CD4-positive, alpha-beta T cell treated with Interleukin-12 subunit alpha and Interleukin-12 subunit beta, for 1 hour (primary cell): Measurements from ENCODE around the gene SEMA3A.
"Not testable (repeated sequence)": the region's sequence is repeated elsewhere in the genome, so short reads cannot be mapped to it uniquely, and the experiment has no call there.

Experiments used
- DNase-seq: peaks from one replicate; pipeline ENCODE4 v3.0.0-alpha.2; 2020

SEMA3A gene

GRCh38 chr7:84058311-84059076, 136.1 kb downstream of the SEMA3A start:
- no peak for DNase-seq

GRCh38 chr7:84057576-84057975, 137.0 kb downstream of the SEMA3A start:
- no peak for DNase-seq

DNA sequence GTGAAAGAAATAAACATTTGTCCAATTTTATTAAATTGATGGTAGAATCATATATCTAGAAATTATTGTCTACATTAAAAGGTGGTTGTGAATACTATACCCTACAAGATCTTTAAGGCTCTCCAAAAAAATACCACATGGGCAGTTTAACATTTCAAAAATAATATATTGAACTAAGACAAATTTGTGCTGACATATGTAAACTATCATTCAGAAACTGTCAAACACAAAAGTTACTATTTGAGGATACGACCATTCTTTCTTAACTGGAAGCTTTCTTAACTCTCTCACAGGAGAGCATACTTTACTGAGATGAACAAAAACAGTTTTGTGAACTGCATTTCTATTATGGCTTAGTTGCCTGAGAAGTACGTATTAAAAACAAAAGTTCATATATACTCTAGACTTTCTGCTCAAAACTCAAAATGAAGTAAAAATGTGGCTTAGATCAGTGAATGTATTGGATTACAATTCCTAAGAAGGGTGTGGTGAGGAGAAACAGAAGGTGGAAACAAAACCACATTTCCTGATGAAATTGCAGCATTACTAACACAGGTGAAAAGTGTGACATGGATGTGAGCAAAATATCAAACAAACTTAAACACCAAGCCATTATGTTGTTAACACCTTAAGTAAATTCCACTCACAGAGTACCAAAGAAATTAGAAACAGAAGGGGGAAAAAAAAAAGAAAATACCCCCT, 138.5 kb downstream of the SEMA3A start:
- no peak for DNase-seq

DNA sequence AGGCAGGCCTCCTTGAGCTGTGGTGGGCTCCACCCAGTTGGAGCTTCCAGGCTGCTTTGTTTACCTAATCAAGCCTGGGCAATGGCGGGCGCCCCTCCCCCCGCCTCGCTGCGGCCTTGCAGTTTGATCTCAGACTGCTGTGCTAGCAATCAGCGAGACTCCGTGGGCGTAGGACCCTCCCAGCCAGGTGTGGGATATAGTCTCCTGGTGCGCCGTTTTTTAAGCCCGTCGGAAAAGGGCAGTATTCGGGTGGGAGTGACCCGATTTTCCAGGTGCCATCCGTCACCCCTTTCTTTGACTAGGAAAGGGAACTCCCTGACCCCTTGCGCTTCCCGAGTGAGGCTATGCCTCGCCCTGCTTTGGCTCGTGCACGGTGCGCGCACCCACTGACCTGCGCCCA, 139.4 kb downstream of the SEMA3A start:
- not testable (repeated sequence) for DNase-seq

- DNase-seq: no peak
These were observed 145.3 kb downstream of the SEMA3A start for GRCh38 chr7:84049071-84049836.

GRCh38 chr7:84047085-84047484, 147.5 kb downstream of the SEMA3A start:
- DNase-seq: no peak

- DNase-seq: no peak
These were observed 149.8 kb downstream of the SEMA3A start for GRCh38 chr7:84044834-84045233.

GRCh38 chr7:84043661-84044191, 150.9 kb downstream of the SEMA3A start:
- no peak for DNase-seq

- no peak for DNase-seq
These were observed 152.5 kb downstream of the SEMA3A start for GRCh38 chr7:84042110-84042539.

DNA sequence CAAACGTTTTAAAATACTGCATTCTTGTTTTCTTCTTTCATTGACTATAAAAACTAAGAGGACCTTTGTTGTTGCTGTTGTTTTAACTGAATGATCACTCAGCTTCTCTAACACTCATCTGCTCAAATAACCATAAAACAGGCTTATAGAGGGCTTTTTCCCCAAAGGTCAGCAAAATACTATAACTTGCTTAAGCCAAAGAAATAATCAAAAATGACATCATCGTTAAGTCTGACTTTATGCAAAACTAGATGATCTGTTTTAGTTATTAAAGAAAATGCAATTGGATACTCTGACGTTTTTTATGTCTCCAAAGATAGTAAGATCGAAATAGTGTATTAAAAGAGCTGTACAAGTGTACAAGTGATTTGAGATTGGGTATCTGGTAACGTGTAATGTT, 152.9 kb downstream of the SEMA3A start:
- no peak for DNase-seq

DNA sequence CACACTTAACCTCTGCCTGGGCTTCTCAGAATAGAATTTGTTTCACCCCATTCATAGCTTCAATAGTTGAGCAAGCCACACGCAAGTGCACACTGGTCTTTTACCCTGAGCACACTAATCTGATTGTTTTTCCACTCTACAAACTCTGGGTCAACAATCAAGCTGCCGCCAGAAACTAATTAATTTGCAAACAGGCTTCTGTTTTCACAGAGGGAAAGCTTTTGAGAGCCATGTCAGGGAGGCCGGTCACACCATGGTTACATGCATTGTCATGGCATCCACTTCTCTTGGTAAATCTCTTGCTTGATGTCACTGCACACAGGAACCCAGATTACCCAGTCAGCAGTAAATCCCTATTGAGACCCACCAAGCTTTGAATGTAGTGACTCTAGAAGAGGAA, 154.2 kb downstream of the SEMA3A start:
- DNase-seq: no peak

- DNase-seq: no peak
These were observed 155.2 kb downstream of the SEMA3A start for GRCh38 chr7:84039432-84039831.

DNA sequence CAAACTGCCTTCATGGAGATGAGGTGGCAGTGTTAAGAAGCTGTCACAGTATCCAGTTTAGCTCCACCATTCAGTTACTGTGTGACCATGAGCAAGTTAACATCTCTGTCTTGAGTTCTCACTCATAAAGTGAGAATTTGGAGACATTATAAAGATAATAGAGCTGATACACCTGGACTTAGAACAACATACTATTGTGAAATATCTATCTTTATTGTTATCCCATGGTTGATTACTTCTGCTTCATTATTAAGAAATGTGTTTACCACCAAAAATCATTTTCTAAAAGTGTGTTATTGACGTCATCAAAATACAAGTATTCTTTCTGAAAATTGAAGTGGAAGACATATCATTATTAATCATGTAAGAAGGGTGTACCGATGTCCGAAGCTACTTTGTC, 166.9 kb downstream of the SEMA3A start:
- no peak for DNase-seq

- DNase-seq: no peak
These were observed 169.2 kb downstream of the SEMA3A start for GRCh38 chr7:84025332-84025927.

GRCh38 chr7:84022684-84023308, 171.8 kb downstream of the SEMA3A start:
- DNase-seq: no peak

- no peak for DNase-seq
These were observed 172.6 kb downstream of the SEMA3A start for GRCh38 chr7:84022009-84022408.

- DNase-seq: no peak
These were observed 173.2 kb downstream of the SEMA3A start for GRCh38 chr7:84021292-84021908.

GRCh38 chr7:84017651-84018050, 176.9 kb downstream of the SEMA3A start:
- no peak for DNase-seq

DNA sequence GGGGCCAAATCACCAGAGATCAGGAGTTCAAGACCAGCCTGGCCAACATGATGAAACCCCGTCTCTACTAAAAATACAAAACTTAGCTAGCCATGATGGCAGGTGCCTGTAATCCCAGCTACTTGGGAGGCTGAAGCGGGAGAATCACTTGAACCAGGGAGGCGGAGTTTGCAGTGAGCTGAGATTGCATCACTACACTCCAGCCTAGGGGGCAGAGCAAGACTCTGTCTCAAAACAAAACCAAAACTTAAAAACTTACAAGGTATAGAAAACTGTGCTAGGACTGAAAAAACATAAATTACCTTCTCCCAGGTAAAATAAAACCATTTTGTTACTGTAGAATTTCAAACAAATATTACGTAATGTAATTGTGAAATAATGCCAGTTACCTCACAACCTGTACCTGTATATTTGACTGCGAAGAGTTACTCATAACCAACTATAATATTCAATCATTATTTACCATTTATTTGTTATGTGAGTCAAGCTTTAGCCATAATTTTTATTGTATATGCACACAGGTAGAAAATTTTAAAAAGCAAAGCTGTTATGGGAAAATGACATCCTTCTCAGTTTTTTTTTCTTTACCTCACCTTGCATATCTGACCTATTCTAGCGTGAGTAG, 180.9 kb downstream of the SEMA3A start:
- no peak for DNase-seq

DNA sequence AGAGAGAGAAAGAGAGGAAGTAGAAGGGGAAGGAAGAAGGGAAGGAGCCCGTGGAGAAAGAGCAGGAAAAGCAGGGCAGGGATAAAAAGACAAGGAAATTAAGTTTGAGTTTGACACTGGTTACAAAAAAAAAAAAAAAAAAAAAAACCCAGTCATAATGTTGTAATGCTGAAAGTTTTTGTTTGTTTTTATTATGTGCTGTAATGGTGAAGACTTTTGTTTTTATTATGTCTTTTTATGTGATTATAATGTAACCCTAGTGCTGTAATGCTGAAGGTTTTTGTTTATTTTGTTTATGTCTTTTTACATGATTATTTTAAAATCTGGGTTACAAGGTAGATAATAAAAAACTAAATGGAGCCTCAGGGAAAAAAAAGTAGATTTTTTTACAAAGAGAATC, 184.8 kb downstream of the SEMA3A start:
- no peak for DNase-seq

- DNase-seq: no peak
These were observed 185.5 kb downstream of the SEMA3A start for GRCh38 chr7:84009051-84009450.

GRCh38 chr7:84003191-84003590, 191.4 kb downstream of the SEMA3A start:
- no peak for DNase-seq
